Effector CD8-positive, alpha-beta T cell (primary cell): Measurements from ENCODE around the gene UBE2E2.

Source experiments
- DNase-seq: peaks from one replicate; lab custom pipeline; 2025; lab: John Stamatoyannopoulos, UW

The UBE2E2 gene

GRCh38 chr3:23240171-23240785 lies 37.2 kb downstream of the UBE2E2 start:
- no peak for DNase-seq

- no peak for DNase-seq
These were observed 38.1 kb downstream of the UBE2E2 start for GRCh38 chr3:23241256-23241655.

GRCh38 chr3:23242106-23242505 lies 39.0 kb downstream of the UBE2E2 start:
- no peak for DNase-seq

GRCh38 chr3:23244324-23245041 lies 41.4 kb downstream of the UBE2E2 start:
- no peak for DNase-seq

- no peak for DNase-seq
These were observed 43.5 kb downstream of the UBE2E2 start for GRCh38 chr3:23246651-23247050.

- no peak for DNase-seq
These were observed 45.5 kb downstream of the UBE2E2 start for GRCh38 chr3:23248594-23249131.

- DNase-seq: no peak
These were observed 46.8 kb downstream of the UBE2E2 start for GRCh38 chr3:23249961-23250360.

GRCh38 chr3:23252122-23252521 lies 49.0 kb downstream of the UBE2E2 start:
- no peak for DNase-seq

GRCh38 chr3:23253214-23253613 lies 50.1 kb downstream of the UBE2E2 start:
- DNase-seq: no peak

GRCh38 chr3:23254282-23254681 lies 51.2 kb downstream of the UBE2E2 start:
- DNase-seq: no peak

- DNase-seq: no peak
These were observed 51.7 kb downstream of the UBE2E2 start for GRCh38 chr3:23254835-23255234.

- DNase-seq: no peak
These were observed 53.8 kb downstream of the UBE2E2 start for GRCh38 chr3:23256741-23257435.

GRCh38 chr3:23258110-23258509 lies 55.0 kb downstream of the UBE2E2 start:
- no peak for DNase-seq

GRCh38 chr3:23259515-23259914 lies 56.4 kb downstream of the UBE2E2 start:
- no peak for DNase-seq

- DNase-seq: no peak
These were observed 59.6 kb downstream of the UBE2E2 start for GRCh38 chr3:23262766-23263165.

GRCh38 chr3:23263796-23264195 lies 60.7 kb downstream of the UBE2E2 start:
- DNase-seq: no peak

GRCh38 chr3:23264413-23264812 lies 61.3 kb downstream of the UBE2E2 start:
- no peak for DNase-seq

- DNase-seq: no peak
These were observed 67.3 kb downstream of the UBE2E2 start for GRCh38 chr3:23270423-23270822.

GRCh38 chr3:23271876-23272741 lies 69.0 kb downstream of the UBE2E2 start:
- no peak for DNase-seq

- DNase-seq: no peak
These were observed 69.7 kb downstream of the UBE2E2 start for GRCh38 chr3:23272820-23273219.

- no peak for DNase-seq
These were observed 71.9 kb downstream of the UBE2E2 start for GRCh38 chr3:23275061-23275460.

- no peak for DNase-seq
These were observed 72.7 kb downstream of the UBE2E2 start for GRCh38 chr3:23275814-23276213.
